Activated T-cell treated with anti-CD3 and anti-CD28 coated beads, Interleukin-2, amount 50 U/mL, for 24 hours (primary cell): ENCODE results near the gene ZNF692.
"Not testable (repeated sequence)": the region's sequence is repeated elsewhere in the genome, so short reads cannot be mapped to it uniquely, and the experiment has no call there.

Experiments
- DNase-seq: peaks from one replicate; pipeline ENCODE4 v3.0.0-alpha.2; 2020
- H3K27ac Mint-ChIP-seq: 2 replicates; pipeline ENCODE4 v1.8.0; 2020; ENCODE audit warnings: mild to moderate bottlenecking, mixed read lengths
- H3K27me3 Mint-ChIP-seq: 2 replicates; pipeline ENCODE4 v1.8.0; 2020; ENCODE audit warnings: mixed read lengths
- H3K36me3 Mint-ChIP-seq: 2 replicates; pipeline ENCODE4 v1.8.0; 2020; ENCODE audit warnings: low read depth, mixed read lengths
- H3K4me1 Mint-ChIP-seq: 2 replicates; pipeline ENCODE4 v1.8.0; 2020; ENCODE audit warnings: low read depth, mixed read lengths
- H3K4me3 Mint-ChIP-seq: 2 replicates; pipeline ENCODE4 v1.8.0; 2020; ENCODE audit warnings: mild to moderate bottlenecking, moderate library complexity, mixed read lengths
- H3K9me3 Mint-ChIP-seq: 2 replicates; pipeline ENCODE4 v1.8.0; 2020; ENCODE audit warnings: mixed read lengths

ZNF692 gene

DNA sequence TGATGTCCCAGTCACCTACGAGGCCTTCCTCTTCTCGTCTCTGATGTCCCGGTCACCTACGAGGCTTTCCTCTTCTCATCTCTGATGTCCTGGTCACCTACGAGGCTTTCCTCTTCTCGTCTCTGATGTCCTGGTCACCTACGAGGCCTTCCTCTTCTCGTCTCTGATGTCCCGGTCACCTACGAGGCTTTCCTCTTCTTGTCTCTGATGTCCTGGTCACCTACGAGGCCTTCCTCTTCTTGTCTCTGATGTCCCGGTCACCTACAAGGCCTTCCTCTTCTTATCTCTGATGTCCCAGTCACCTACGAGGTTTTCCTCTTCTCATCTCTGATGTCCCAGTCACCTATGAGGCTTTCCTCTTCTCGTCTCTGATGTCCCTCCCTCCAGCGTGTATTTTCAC lies 55.4 kb downstream of the ZNF692 start:
- not testable (repeated sequence) for H3K4me1 Mint-ChIP-seq, H3K36me3 Mint-ChIP-seq, H3K9me3 Mint-ChIP-seq, H3K27ac Mint-ChIP-seq, H3K4me3 Mint-ChIP-seq, DNase-seq
- peaks cover 16% of the 10 kb centered on the region for H3K27me3 Mint-ChIP-seq

DNA sequence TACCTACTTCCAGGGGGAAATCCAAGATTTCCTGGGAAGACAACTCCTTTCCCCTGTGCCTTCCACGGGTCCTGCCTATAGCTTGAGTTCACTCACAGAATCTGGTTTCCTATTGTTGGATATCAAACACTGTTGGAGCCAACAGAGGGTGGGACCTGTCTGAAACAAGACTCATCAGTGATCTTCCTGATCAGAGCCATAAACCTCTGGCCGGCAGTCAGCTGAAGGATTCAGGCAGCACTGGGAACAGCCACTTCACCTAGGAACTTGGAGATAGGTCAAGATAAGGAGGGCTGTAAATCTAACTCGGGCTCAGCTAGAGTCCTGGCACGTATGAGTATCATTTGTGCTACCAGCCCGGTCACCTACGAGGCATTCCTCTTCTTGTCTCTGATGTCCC lies 56.4 kb downstream of the ZNF692 start:
- no peak for DNase-seq
- Mint-ChIP-seq H3K36me3 (no peaks in the 10 kb centered on the region), H3K4me1 (peaks cover 5% of the 10 kb centered on the region), H3K4me3 (no peak overlapping the region), H3K9me3 (no peaks in the 10 kb centered on the region), H3K27me3 (peaks cover 23% of the 10 kb centered on the region), H3K27ac (no peak overlapping the region)

DNA sequence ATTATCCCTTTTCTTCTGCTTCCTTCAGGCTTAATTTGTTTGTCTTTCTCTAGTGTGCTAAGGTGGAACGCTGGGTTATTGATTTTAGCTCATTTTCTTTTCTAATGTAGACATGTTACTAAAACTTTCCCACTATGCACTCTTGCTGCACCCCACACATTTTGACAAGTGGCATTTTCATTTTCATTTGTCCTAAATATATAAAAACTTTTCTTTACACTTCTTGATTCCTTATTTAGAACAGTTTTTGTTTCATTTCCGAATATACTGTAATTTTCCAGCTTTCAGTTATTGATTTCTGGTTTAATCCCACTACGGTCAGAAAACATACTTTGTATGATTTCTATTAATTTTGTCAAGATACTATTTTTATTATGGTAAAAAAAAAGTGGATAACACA lies 58.4 kb downstream of the ZNF692 start:
- H3K4me1 Mint-ChIP-seq = peaks cover 5% of the 10 kb centered on the region
- H3K27me3 Mint-ChIP-seq = peaks cover 30% of the 10 kb centered on the region
- H3K9me3 Mint-ChIP-seq = peaks cover 3% of the 10 kb centered on the region
- no peak overlapping the region for H3K27ac Mint-ChIP-seq
- H3K36me3 Mint-ChIP-seq = no peaks in the 10 kb centered on the region
- no peak for DNase-seq
- no peak overlapping the region for H3K4me3 Mint-ChIP-seq
